NCI-H82 treated with DMSO at 0.1 percent for 48 hours (cell line): ENCODE results near the gene ALAD.
A peak's percentile ranks its signal among the peaks of the same experiment; 100 is the strongest.
"Not testable (repeated sequence)": the region's sequence is repeated elsewhere in the genome, so short reads cannot be mapped to it uniquely, and the experiment has no call there.

Experiments
- DNase-seq: peaks from one replicate; lab custom pipeline; 2025; ENCODE audit not compliant: unreplicated experiment; lab: John Stamatoyannopoulos, UW

ALAD gene

GRCh38 chr9:113401027-113401792 is at the start of gene ALAD:
TSS of gene ALAD (minus strand) at chr9:113401284. CDS start at chr9:113393559, 7,725 bp downstream.
- DNase-seq, result peak; percentile 93

- no peak for DNase-seq
Observed at GRCh38 chr9:113449376-113449775, 48.3 kb upstream of the ALAD start.

- peak; percentile 11 for DNase-seq
Observed at GRCh38 chr9:113446323-113446740, 45.2 kb upstream of the ALAD start.

GRCh38 chr9:113444736-113445135 is 43.7 kb upstream of the ALAD start:
- DNase-seq, result no peak

GRCh38 chr9:113437716-113438115 is 36.6 kb upstream of the ALAD start:
- not testable (repeated sequence) for DNase-seq

- DNase-seq, result no peak
Observed at GRCh38 chr9:113436728-113437515, 35.8 kb upstream of the ALAD start.

- no peak for DNase-seq
Observed at GRCh38 chr9:113431191-113431590, 30.1 kb upstream of the ALAD start.

GRCh38 chr9:113428062-113428615 is 27.1 kb upstream of the ALAD start:
- DNase-seq, result no peak

GRCh38 chr9:113427629-113428028 is 26.5 kb upstream of the ALAD start:
- no peak for DNase-seq

GRCh38 chr9:113426701-113427100 is 25.6 kb upstream of the ALAD start:
- no peak for DNase-seq

GRCh38 chr9:113425072-113425471 is 24.0 kb upstream of the ALAD start:
- DNase-seq, result no peak

- no peak for DNase-seq
Observed at GRCh38 chr9:113421726-113422125, 20.6 kb upstream of the ALAD start.

GRCh38 chr9:113417370-113417769 is 16.3 kb upstream of the ALAD start:
- no peak for DNase-seq

GRCh38 chr9:113416149-113416721 is 15.2 kb upstream of the ALAD start:
- DNase-seq, result no peak

- peak; percentile 82 for DNase-seq
Observed at GRCh38 chr9:113410207-113410864, 9.3 kb upstream of the ALAD start, which contains the start of the genes C9orf43 and POLE3. TSS of gene C9orf43 (plus strand) at chr9:113410747. CDS start at chr9:113413494, 2,747 bp downstream. TSS of gene POLE3 (minus strand) at chr9:113410675. CDS start at chr9:113410293, 382 bp downstream.

- DNase-seq, result no peak
Observed at GRCh38 chr9:113409883-113410206, 8.8 kb upstream of the ALAD start.

GRCh38 chr9:113409481-113409880 is 8.4 kb upstream of the ALAD start:
- DNase-seq, result no peak

- peak; percentile 29 for DNase-seq
Observed at GRCh38 chr9:113406873-113407511, 5.9 kb upstream of the ALAD start.

- not testable (repeated sequence) for DNase-seq
Observed at GRCh38 chr9:113406353-113406752, 5.3 kb upstream of the ALAD start.

GRCh38 chr9:113403646-113404045 is 2.6 kb upstream of the ALAD start:
- no peak for DNase-seq
